Endothelial cell of umbilical vein (primary cell): ENCODE results near the gene CCDC142. TPM values are rescaled to one million over a fixed set of nuclear protein-coding genes. Genes with fewer than 3 reads are reported as not detected.
A peak's percentile ranks its signal among the peaks of the same experiment; 100 is the strongest.

Experiments
- BruUV-seq: library from RNA; stranded (reverse); fragments of 400-500 nt; replicated peaks from 2 replicates; lab custom pipeline; 2021; lab: Mats Ljungman, UMichigan
- CTCF ChIA-PET: fragments of 300-600, 350-600 bp; sonication (Branson Sonifier 250); formaldehyde crosslinking; loops from one replicate; lab custom pipeline; 2021; ENCODE audit warnings: antibody characterized with exemption, inconsistent platforms; lab: Charles Lee
- POLR2A ChIA-PET: fragments of 300-600, 350-600 bp; sonication (Branson Sonifier 250); formaldehyde crosslinking; loops from one replicate; lab custom pipeline; 2021; ENCODE audit warnings: antibody characterized with exemption, inconsistent platforms; lab: Charles Lee
- DNase-seq: peaks from one replicate; pipeline ENCODE4 v3.0.0-alpha.2; 2011; ENCODE audit warnings: low read depth, low spot score
- FAIRE-seq: peaks from 2 replicates; lab custom pipeline; 2011; peaks lifted over from hg19 to GRCh38; lab: Jason Lieb, UNC
- H2AFZ ChIP-seq: 2 replicates; pipeline ENCODE4 v1.6.0; 2012; ENCODE audit warnings: low read depth, low read length, control low read depth, inconsistent platforms
- H3K27ac ChIP-seq: 2 replicates; pipeline ENCODE4 v1.5.1; 2011; ENCODE audit warnings: low read depth, mild to moderate bottlenecking, control low read depth, low read length, moderate library complexity; ENCODE audit not compliant: insufficient read depth
- H3K27me3 ChIP-seq, 2 experiments: 2 replicates each; pipeline versions ENCODE4 v1.6.0 to v1.6.1; 2011; ENCODE audit warnings: low read length in 2 of 2, mixed read lengths in 1 of 2; ENCODE audit not compliant: control insufficient read depth in 2 of 2, insufficient read depth in 2 of 2
- H3K36me3 ChIP-seq, 2 experiments: 2 replicates in 1 of 2; 3 replicates in 1 of 2; pipeline ENCODE4 v1.5.1; 2011; ENCODE audit warnings: low read length in 2 of 2, mild to moderate bottlenecking in 1 of 2, moderate library complexity in 1 of 2; ENCODE audit not compliant: control insufficient read depth in 2 of 2, insufficient read depth in 2 of 2; ENCODE audit errors: extremely low read depth in 1 of 2
- H3K4me1 ChIP-seq: 3 replicates; pipeline ENCODE4 v1.5.1; 2011; ENCODE audit warnings: mild to moderate bottlenecking, low read length; ENCODE audit not compliant: control insufficient read depth, insufficient read depth; ENCODE audit errors: extremely low read depth
- H3K4me2 ChIP-seq: 2 replicates; pipeline ENCODE4 v1.6.1; 2011; ENCODE audit warnings: low read length, control low read depth, mixed read lengths; ENCODE audit not compliant: insufficient read depth
- H3K4me3 ChIP-seq, 3 experiments: fragments of 200-600 bp in 1 of 3; sonication (generic), shearing (Covaris generic) in 1 of 3; replicated peaks in 1 of 3; 2 replicates each; pipeline ENCODE4 v1.5.1; 2011 to 2016; ENCODE audit warnings: control low read depth in 3 of 3, low read length in 3 of 3, mild to moderate bottlenecking in 2 of 3, inconsistent platforms in 1 of 3, low read depth in 1 of 3, moderate library complexity in 1 of 3; ENCODE audit not compliant: insufficient read depth in 1 of 3
- H3K79me2 ChIP-seq: 2 replicates; pipeline ENCODE4 v1.6.0; 2012; ENCODE audit warnings: low read length, inconsistent platforms; ENCODE audit not compliant: control insufficient read depth, insufficient read depth
- H3K9ac ChIP-seq: replicated peaks from 2 replicates; pipeline ENCODE3; 2011; ENCODE audit warnings: low read length, control low read depth; ENCODE audit not compliant: insufficient read depth; ENCODE audit errors: extremely low read depth
- H3K9me1 ChIP-seq: replicated peaks from 3 replicates; pipeline ENCODE4 v1.6.0; 2011; ENCODE audit warnings: mild to moderate bottlenecking, low read length; ENCODE audit not compliant: control insufficient read depth, insufficient read depth; ENCODE audit errors: extremely low read depth
- H3K9me3 ChIP-seq: replicated peaks from 2 replicates; pipeline ENCODE4 v1.5.1; 2012; ENCODE audit warnings: low read length, inconsistent platforms; ENCODE audit not compliant: control insufficient read depth, insufficient read depth
- H4K20me1 ChIP-seq: replicated peaks from 2 replicates; pipeline ENCODE3; 2011; ENCODE audit warnings: mild to moderate bottlenecking, low read length; ENCODE audit not compliant: control insufficient read depth, insufficient read depth; ENCODE audit errors: extremely low read depth
- EZH2 ChIP-seq: IDR thresholded peaks from 2 replicates; pipeline ENCODE4 v1.6.1; 2012; ENCODE audit warnings: borderline replicate concordance, low read depth, mild to moderate bottlenecking, moderate library complexity, low read length, inconsistent platforms; ENCODE audit not compliant: severe bottlenecking
- FOS ChIP-seq: IDR thresholded peaks from 2 replicates; pipeline ENCODE4 v1.6.1; 2011; ENCODE audit warnings: mild to moderate bottlenecking, low read length, moderate library complexity, borderline replicate concordance; ENCODE audit not compliant: insufficient read depth
- MYC ChIP-seq: IDR thresholded peaks from one replicate; pipeline ENCODE4 v1.6.1; 2011; ENCODE audit warnings: mild to moderate bottlenecking, low read depth, low read length
- POLR2A ChIP-seq: IDR thresholded peaks from 2 replicates; pipeline ENCODE4 v1.6.1; 2012; ENCODE audit warnings: low read depth, mild to moderate bottlenecking, control low read depth, low read length
- dilution Hi-C: fragments of 300-500 bp; cut with MboI; formaldehyde crosslinking; loops from one replicate; pipeline ENCODE4 v1.15.0; 2019; ENCODE audit warnings: low sequenced_read_pairs; ENCODE audit not compliant: extremely low pct_ligation_motif_present
- intact Hi-C: fragments of 100-400 bp; cut with micrococcal nuclease; formaldehyde crosslinking; loops from one replicate; pipeline ENCODE4 v1.10.0; 2022
- polyA plus RNA-seq, 4 experiments: library from polyadenylated mRNA; depleted of rRNA in 3 of 4; stranded (reverse) in 3 of 4; unstranded in 1 of 4; fragments of >200 nt; gene quantifications; 2 replicates each; pipeline versions ENCODE4 v1.2.1 to v1.2.3, GENCODE V29; 2011 to 2012; ENCODE audit warnings: missing spikeins in 1 of 4
- total RNA-seq: library from RNA; stranded (reverse); gene quantifications from 2 replicates; pipeline ENCODE4 v1.2.3, GENCODE V29; 2021

CCDC142 gene
- total and polyA plus RNA-seq, 2 donors (not counting 3 experiments of a cell fraction or from before 2014, with no cell fraction given): 12.8 to 23.8 TPM

DNA sequence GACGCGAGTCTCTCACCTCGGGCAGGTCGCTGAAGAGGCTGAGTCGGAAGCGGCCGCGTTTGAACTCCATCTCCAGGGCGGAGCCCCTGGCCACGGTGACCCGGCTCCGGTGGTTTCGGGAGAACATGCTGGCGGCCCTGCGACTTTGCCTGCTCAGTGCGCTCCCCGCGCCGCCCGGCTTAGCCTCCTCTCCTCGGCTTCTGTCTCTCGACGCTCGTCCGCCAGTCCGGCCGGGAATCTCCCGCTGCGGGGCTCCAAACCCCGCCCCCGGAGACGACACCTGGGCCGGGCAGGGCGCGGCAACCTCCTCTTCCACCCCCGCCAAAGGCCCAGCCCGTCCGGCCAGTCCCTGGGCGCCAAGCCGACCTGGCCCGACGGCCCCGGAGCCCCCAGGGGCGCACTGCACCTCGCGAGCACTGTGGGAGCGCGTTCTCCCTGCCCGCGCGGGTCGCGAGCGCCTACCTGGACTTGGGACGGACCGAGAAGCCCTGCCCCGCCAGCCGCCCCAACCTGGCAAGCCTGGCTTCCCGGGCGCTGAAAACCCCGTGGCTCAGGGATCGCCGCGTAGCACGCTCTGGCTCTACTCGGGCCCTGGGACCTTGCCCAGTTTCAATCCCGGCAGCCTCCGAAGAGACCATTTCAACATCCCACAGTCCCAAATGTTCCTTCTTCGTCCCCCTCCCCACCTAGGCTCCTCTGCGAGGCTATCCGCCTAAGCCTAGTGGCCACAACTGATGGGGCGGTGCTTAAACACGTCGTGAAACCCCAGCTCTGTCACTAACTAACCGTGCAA is 40.9 kb downstream of the CCDC142 start, which contains the start of gene RTKN:
RTKN (minus strand) TSS at position 248 of the 793 bp plus-strand sequence; CDS start at position 127, 121 bp downstream.
- DNase-seq: no peak
- peak within 1 kb of the TSS; percentile 48 for H3K4me2 ChIP-seq
- H3K27ac ChIP-seq: no peak within 1 kb of the TSS
- POLR2A ChIA-PET: no interaction called here
- intact Hi-C loops: no loop called here
- no peaks in the 10 kb centered on the region for H3K9me3 ChIP-seq
- H3K27me3 ChIP-seq: peaks cover 18 to 32% of the 10 kb centered on the region in 2 experiments
- peak; percentile 98 for TF ChIP-seq EZH2
- no peak for TF ChIP-seq MYC
- dilution Hi-C loops: no loop called here
- CTCF ChIA-PET: no interaction called here
- no peaks in the 10 kb centered on the region for H3K79me2 ChIP-seq
- no peaks in the 10 kb centered on the region for H3K9me1 ChIP-seq
- no peaks in the 10 kb centered on the region for H3K36me3 ChIP-seq
- peak within 1 kb of the TSS; percentile 38 for H2AFZ ChIP-seq
- BruUV-seq: no TSS peak
- H3K4me3 ChIP-seq: peak within 1 kb of the TSS in 2 of 3 experiments; percentile 14 to 15
- H3K4me1 ChIP-seq: peaks cover 27% of the 10 kb centered on the region
- no peaks in the 10 kb centered on the region for H4K20me1 ChIP-seq
- no peak for FAIRE-seq
- peak within 1 kb of the TSS; percentile 18 for H3K9ac ChIP-seq

DNA sequence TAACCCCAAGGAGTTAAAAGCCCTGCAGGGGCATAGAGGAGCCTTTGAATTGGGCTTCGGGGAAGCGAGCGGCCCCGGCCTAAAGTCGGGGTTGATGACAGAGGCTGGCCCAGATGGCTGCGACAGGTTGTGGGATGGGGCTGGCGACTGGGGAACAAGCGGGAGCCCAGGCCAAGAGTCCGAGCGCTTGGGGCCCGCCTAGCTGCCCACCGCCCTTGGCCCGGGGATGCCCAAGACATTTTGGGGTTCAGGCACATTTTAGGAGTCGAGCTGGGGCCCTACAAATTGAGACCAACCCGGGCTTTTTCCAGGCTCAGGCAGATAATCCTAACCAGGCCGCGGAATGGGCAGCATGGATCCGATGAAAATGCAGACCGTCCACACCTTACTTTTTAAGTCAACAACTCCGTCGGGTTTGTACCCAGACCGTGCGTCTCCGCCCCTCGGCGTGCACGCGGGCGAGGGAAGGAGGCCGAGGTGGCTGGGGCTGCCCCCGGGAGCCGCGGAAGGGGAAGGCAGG is 41.6 kb downstream of the CCDC142 start:
- H2AFZ ChIP-seq: peak overlapping the region; percentile 28
- FAIRE-seq (no peak), DNase-seq (no peak)
- no peaks in the 10 kb centered on the region for H3K9me1 ChIP-seq
- H3K79me2 ChIP-seq: no peaks in the 10 kb centered on the region
- ChIA-PET CTCF (interaction anchor here (1.1 kb wide), 1 partner anchor 106 kb away, joined by 5 read pairs; no protein-coding TSS in a partner anchor), POLR2A (no interaction called here)
- TF ChIP-seq EZH2: peak; percentile 99
- no peak for TF ChIP-seq FOS
- TF ChIP-seq POLR2A: no peak
- H3K9ac ChIP-seq: no peak overlapping the region
- H3K9me3 ChIP-seq: no peaks in the 10 kb centered on the region
- peaks cover 18 to 32% of the 10 kb centered on the region in 2 experiments for H3K27me3 ChIP-seq
- H3K27ac ChIP-seq: no peak overlapping the region
- H3K4me3 ChIP-seq: no peak overlapping the region
- dilution Hi-C loops: no loop called here
- H3K4me1 ChIP-seq: peaks cover 27% of the 10 kb centered on the region
- H3K36me3 ChIP-seq: no peaks in the 10 kb centered on the region
- intact Hi-C loops: no loop called here
- peak overlapping the region; percentile 48 for H3K4me2 ChIP-seq
- H4K20me1 ChIP-seq: no peaks in the 10 kb centered on the region
- BruUV-seq: no TSS peak
